ENCODE data around the gene UBE2D2.

The UBE2D2 gene

DNA sequence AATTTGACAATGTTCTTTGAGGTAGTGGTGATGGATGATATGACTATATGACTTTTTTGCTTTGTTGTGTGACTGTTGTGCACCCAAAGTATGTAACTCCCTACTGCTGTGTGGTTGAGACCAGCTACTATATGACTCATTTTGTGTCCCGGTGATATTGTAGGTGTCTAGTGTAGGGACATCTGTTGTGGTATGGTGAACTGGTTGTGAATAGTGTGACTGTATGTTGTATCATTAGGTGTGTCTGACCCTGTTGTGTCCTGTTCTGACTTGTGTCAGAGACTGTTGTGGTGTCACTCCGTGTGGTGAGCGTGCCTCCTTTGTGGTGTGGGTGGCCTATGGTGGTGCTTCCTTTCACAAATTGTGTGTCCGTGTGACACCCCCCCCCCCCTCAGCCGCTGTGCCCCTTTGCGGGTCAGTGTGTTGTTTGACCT, 75.9 kb downstream of the UBE2D2 start:
- DNase-seq = no peak

DNA sequence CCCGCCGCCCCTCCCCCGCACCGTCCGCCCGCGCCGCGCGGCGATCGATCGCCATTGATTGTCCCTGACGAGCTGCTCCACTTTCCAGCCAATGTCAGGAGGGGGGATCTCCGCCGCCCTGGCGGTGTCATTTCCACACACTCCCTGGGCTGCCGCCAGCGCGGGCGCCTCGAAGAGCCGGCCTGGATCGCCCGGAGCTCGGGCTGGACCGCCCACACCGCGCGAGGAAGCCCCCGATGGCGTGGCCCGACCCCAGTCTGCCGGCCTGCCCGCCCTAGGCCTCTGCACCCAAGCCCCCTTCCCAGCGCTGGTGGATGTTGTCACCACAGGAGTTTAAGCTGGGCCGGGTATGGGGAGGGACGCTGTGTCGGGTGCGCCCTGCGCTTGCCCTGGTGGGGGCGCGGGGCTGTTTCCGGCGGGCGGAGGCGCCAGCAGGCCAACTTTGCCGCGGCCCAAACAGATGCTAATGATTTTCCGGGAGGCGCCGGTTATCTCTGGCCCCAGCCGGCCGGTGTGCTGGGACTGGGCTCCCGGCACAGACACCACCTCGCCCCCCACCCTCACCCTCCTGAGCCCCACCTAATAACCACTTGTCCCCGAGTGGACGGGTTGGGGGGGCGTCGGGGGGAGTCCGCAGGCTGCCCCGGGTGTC, 76.4 kb downstream of the UBE2D2 start:
- DNase-seq = no peak

- no peak for DNase-seq
These were observed 77.1 kb downstream of the UBE2D2 start for GRCh38 chr5:139638090-139638735.

GRCh38 chr5:139638736-139639618, 77.8 kb downstream of the UBE2D2 start:
- DNase-seq = no peak

- no peak for DNase-seq
These were observed 78.7 kb downstream of the UBE2D2 start for GRCh38 chr5:139639619-139640380.

DNA sequence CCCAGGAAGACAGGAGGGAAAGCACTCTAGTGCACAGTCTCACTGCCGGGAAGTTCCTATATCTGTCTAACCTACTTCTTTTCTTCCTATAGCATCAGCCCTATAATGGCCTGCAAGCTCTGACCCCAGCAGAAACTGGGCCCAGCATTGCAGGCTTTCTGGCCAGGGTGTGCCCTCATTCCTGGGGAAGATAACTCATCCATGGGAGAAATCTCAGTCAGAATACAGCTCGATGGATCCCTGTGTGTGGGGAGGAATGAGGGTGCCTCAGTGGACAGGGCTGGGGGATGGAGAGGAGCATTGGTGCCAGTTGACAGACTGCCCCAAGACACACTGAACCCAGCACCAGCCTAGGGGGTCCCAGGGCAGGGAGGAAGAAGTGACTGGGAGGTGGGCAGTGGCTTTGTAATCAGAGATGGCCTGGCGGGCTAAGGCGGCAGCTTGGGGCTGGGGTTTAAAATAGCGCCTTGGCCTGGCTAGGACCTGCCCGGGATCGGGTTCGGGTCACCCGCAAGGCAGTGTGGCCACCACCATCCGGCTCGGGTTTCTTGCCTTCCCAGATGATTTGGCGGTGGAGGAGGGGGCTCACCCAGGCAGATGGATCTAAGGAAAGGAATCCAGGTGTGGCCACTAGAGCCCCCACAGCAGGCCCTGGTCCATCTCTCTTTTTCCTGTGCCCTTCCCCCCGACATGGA, 79.4 kb downstream of the UBE2D2 start:
- no peak for DNase-seq

DNA sequence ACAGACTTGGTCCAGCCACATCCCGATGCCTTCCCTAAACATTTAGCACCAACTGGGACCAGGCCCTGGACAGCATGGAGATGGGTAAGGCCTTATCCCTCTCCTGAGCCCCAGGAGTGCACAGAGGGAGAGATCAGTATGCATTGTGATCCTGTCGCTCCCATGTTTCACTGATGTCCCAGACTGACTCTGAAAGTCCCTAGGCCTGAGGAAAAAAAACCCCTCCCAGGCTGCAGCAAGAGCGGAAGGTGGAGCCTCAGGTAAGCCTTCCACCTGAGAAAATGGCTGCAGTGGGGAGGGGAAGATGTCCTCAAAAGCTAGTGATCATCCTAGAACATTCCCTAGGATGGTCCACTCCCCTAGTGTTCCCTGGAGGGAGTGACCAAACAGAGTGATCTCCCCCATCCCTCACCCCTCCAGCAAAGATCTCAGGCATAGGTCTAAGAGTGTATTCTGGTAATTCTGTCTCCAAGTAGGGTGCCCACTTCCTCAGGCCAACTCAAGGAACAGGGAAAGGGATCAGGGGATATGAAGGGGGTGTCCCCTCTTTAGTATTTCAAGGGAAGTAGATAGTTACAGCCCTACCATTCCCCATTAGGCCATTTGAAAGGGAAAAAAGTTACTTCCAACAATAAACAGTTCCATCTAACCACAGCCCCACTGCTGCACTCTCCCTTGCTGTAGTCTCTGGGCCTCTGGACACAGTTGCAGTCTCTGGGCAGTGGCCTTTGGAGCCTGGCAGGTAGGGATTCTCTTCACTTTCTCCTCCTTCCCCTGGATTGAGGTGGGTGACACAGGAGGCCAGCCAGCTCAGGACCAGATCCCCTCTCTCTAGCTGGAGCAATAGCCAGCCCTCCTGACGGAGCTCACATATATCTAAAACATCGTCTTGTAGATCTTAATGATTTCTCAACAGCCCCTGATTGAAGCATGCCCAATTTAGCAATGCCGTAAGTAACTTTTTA, 80.3 kb downstream of the UBE2D2 start:
- no peak for DNase-seq

- DNase-seq = no peak
These were observed 81.1 kb downstream of the UBE2D2 start for GRCh38 chr5:139642213-139642612.

GRCh38 chr5:139642891-139643871, 82.0 kb downstream of the UBE2D2 start:
- no peak for DNase-seq

- DNase-seq = no peak
These were observed 82.9 kb downstream of the UBE2D2 start for GRCh38 chr5:139644001-139644456.

- no peak for DNase-seq
These were observed 83.7 kb downstream of the UBE2D2 start for GRCh38 chr5:139644646-139645429.

GRCh38 chr5:139645430-139645871, 84.3 kb downstream of the UBE2D2 start:
- DNase-seq = no peak

- no peak for DNase-seq
These were observed 85.0 kb downstream of the UBE2D2 start for GRCh38 chr5:139646111-139646510.

DNA sequence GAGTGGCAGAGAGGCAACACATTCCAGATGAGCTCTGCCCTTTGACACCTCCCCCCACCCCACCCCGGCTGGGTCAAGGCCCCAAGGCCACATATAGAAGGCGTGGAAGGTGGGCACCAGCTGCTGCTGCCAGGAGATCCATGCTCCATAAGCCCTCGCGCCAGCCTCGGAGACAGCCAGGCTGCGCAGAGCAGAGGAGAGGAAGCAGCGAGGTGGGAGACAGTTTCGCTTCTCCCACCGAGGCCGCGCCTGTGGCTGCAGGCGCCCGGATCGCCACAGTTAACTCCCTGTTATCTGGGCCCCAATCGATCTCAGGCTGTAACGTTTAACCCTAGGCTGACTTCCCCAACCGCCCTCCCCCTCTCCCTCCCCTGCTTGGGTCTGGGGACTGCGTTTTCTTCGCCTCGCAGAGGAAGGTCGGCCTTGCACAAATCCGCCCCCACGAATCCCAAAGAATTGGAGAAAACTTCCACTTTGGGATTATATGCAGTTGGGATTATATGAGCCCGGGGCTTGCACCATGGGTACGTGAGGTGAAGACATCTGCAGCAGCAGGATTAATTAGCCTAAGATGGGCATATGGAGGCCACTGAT, 85.9 kb downstream of the UBE2D2 start:
- DNase-seq = no peak

- DNase-seq = no peak
These were observed 86.5 kb downstream of the UBE2D2 start for GRCh38 chr5:139647506-139648204.

DNA sequence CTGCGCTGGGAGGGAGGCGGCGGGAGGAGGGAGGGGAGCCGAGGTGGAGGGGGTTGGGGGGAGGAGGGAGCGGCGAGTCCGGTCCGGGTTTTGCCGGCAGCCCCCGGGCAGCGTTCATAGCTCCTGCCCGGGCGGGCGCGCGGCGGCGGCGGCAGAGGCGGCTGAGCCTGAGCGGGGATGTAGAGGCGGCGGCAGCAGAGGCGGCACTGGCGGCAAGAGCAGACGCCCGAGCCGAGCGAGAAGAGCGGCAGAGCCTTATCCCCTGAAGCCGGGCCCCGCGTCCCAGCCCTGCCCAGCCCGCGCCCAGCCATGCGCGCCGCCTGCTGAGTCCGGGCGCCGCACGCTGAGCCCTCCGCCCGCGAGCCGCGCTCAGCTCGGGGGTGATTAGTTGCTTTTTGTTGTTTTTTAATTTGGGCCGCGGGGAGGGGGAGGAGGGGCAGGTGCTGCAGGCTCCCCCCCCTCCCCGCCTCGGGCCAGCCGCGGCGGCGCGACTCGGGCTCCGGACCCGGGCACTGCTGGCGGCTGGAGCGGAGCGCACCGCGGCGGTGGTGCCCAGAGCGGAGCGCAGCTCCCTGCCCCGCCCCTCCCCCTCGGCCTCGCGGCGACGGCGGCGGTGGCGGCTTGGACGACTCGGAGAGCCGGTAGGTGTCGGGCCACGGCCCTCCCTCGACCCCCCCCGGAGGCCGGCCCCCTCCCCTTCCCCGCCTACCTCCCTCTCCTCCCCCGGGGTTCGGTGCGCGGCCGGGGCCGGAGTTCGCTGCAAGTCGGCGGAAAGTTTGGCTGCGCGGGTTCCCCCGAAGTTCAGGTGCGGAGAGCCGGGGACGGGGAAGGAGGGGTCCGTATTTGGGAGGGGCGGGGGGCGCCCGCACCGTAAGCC, 87.3 kb downstream of the UBE2D2 start, which contains the start of gene CXXC5:
CXXC5 (plus strand) TSS at position 145 of the 877 bp plus-strand sequence. CDS start 32,175 bp downstream, outside the sequence.
- DNase-seq = no peak

Measured in activated effector memory CD4-positive, alpha-beta T cell treated with Interleukin-2 at 50 U/mL for 16 hours (primary cell).